Activated CD4-positive, alpha-beta T cell treated with anti-CD3 and anti-CD28 coated beads, Interleukin-2, amount 50 U/mL, for 1 hour (primary cell): Measurements from ENCODE around the gene RHOT1.
"Not testable (repeated sequence)": the region's sequence is repeated elsewhere in the genome, so short reads cannot be mapped to it uniquely, and the experiment has no call there.

ENCODE experiments used
- DNase-seq: peaks from one replicate; pipeline ENCODE4 v3.0.0-alpha.2; 2020

Gene RHOT1

DNA sequence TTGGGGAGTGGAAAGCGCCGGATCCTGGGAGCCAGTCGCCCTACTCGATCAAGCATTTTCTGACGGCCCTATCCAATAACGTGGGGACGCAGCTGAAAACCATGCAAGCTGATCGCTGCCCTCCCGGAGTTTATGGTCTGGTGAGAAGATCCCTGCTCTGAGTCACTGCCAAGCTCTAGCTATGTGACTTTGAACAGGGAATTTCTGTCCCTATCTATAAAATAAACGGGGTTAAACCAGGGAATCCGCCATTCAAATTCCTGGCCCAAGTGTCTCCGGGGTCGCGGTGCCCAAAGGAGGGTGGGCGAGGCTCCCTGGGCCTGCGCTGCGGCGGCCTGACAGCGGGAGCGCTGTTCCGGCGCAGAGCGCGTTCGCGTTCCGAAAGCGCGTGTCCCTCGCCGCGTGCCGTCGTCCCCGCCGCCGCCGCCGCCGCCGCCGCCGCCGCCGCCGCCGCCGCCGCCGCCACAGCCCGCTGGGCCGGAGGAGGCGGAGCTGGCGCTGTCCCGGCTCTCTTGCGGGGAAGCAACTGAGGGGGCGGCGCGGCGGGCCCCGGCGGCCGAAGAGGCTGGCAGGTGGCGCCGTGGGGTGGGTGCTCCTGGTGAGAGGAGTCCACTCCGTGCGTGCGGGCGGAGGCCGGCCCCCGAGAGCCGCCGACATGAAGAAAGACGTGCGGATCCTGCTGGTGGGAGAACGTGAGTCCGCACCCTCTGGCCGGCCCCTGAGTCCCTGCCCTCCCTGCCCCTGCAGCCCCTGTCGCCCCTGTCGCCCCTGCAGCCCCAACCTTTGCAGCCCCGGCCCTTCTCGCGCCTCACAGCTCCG lies at the start of gene RHOT1:
RHOT1 (plus strand) TSS at position 465 of the 819 bp plus-strand sequence; CDS start at position 656, 191 bp downstream.
- DNase-seq, result peak; percentile 68

DNA sequence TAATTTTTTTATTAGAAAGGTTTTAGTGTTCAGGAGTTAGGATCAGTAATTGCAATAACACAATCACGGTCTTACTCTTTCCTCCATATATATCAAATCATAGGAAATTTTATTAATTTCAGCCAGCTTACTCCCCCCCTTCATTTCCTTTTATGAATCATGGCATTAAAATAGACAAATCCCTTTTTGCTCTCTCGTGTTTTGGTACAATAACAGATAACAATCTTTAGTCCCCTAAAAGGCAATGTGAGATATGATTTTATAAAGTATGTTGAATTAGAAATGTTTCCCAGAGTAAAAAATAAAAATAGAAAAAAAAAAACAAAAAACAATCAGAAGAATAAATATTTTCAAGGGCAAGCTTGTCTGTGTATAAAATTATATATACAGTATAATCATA lies 42.6 kb upstream of the RHOT1 start:
- DNase-seq, result no peak

DNA sequence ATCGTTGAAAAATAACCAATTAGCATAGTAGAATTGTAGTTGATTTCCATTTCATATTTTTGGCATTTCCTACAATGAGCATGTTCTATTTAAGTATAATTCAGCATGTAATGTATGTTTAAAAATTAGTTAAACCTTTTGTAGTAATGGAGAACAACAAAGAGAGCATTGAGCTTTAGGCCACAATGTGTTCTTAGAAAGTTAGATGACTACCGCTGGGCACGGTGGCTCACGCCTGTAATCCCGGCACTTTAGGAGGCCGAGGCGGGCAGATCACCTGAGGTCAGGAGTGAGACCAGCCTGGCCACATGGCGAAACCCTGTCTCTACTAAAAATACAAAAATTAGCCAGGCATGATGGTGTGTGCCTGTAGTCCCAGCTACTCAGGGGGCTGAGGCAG lies 42.0 kb upstream of the RHOT1 start:
- DNase-seq, result not testable (repeated sequence)

DNA sequence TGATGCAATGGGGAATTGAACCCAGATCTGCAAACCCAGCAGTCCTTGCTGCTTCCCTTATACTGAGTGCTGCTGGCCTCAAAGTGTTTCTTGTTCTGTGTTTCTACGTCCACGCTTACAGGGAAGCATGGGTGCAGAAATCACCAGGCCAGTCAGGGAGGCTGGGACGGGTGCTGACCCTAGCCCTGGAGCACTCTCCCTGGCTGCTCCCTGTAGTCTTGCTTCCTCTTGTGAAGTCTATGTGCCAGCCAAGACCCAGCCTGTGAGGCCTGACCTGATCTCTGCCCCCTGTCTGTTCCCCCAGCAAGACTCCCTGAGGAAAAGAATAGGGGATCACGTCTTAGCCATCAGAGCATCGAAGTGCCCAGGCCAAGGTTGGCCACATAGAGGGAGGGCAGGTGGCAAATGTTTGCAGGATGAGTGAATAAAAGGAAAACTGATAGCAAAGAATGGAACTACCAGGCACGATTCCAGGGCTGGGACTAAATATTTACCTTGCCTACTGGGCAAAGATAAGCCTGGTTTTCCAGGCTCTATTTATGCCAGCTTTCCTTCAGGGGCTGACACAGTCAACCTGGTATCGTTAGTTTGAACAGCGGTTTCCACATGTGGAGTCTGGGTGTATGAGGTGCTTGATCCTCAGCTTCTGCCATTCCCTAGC lies 41.2 kb upstream of the RHOT1 start:
- no peak for DNase-seq

DNA sequence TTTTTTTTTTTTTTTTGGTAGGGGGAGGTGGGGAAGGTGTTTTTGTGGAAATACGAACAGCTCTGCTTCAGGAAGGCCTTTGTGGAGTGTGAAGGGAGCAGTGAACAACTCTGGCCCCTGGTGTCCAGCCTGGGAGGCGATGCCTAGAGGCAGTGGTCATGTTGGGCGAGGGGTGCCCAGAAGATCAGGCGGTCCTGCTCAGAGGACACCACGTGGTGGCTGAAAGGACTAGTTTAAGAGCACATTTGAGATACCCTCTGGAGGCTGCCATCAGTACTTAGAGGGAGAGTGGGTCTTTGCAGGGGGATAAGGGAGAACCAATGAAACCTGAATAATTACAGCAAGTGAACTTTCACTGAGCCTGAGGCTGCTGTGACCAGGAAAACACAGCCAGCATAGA lies 40.1 kb upstream of the RHOT1 start:
- DNase-seq, result no peak

DNA sequence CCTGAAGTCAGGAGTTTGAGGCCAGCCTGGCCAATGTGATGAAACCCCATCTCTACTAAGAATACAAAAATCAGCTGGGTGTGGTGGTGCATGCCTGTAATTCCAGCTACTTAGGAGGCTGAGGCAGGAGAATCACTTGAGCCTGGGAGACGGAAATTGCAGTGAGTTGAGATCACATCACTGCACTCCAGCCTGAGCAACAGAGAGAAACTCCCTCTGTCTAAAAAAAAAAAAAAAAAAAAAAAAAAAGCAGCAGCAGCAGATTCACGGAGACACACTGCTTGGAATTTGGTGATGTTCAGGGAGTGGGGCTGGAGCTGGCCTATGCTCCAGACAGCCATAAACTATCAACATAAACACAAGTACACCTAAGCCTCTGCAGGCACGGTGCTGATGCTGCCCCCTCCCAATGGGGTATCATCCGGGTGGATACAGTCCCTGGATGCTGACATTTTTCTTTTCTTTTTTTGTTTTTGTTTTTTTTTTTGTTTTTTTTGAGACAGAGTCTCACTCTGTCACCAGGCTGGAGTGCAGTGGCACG lies 39.6 kb upstream of the RHOT1 start:
- no peak for DNase-seq

DNA sequence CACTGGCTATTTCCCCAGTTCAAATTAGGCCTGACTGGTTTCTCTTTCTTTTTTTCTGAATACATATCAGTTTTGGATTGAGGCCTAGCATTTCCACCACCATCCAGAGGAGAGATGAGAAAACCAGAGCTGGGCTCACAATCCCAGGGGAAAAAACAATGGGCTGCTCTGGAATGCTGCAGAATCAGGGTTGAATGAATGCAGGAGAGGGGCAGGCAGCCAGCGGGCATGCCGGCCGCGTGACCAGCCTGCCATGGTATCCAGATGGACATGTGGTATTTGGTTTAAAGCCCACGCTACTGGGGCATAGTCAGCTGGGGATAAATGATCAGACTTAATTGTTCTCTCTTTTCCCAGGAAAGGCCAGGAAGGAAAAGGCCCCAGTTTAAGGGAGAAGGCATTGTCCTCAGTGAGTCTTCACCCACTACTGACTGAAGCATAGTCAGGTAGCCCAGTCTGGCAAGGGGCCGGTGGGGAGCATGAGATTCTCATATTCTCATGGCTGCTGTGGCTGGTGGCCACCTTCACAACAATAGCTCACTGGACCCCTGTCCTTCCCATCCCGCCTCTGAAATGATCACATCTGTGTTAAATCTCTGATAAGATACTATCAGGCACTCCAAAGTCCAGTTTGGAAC lies 38.7 kb upstream of the RHOT1 start:
- no peak for DNase-seq

DNA sequence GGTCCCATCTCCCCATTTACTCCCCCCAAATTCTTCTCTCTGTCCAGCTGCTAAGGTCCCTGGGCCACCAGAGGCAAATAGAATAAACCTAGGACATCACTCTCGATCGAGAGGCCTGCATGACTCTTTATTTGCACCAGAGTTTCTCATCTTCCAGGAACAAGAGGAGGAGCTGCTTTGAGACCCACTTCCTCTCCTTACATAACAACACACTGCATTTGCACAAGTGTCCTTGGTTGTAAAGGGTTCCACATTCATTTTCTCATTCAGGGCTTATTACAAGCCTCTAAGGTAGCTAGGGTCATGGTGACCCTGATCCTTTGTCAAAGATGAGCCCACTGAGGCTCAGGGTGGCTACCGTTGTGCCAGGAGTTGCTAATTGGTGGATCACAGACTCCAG lies 38.1 kb upstream of the RHOT1 start:
- no peak for DNase-seq

DNA sequence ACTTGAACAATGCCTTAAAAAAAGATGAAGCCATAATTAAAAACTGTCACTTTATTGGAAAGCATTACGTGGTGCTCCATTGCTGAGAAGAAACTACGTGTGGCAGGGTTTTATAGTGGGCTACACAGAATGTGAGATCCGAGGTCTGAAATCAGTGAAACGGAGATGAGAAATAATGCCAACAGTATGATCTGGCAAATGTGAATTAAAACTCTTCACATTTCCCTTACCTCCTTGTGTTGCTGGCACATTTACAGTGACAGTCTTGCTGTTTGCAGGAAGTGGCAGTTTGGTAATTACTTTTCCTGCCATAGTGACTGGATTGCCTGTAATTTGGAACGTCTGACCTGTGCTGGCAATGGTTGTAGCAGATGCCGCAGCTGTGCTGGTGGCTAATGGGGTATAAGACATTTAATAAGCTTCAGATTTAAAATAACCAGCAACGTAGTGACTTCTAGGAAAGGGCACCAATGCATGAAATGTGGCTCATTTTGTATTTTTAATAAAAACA lies 35.8 kb upstream of the RHOT1 start:
- not testable (repeated sequence) for DNase-seq

DNA sequence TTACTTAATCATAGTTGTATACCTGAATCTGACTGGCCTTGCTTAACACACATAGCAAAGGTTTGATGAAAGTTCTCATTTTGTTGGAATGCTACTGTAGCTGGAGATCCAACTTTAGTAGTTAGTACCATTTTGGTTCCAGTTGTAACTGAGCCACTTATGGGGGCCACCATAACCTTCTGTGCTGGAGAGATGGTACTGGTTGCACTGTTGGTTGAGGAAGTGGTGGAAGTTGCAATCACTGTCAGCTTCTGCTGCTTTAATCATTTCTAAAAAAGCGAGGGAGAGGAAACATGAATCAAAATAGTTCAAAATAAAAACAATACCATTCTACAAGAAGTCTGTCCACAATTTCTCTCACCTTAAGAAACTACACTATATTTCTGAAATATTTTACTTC lies 35.1 kb upstream of the RHOT1 start:
- DNase-seq, result not testable (repeated sequence)

DNA sequence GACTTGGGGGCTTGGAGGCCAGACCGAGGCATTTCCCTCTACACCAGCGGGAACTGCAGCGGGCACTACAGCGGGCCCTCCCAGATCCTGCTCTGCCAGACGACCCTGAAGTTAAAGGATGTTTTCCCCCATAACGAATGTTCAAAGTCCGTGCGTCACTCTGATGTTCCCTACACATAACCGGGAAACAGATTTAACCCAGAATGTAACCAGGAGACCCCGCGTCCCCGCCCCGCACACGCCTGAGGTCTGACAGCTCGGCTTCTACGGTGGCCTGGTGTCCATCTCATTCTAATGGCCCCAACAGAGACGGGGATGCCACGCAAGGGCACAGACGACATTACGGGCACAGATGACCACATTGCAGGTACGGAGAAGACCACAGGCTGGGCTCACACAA lies 31.7 kb upstream of the RHOT1 start:
- DNase-seq, result no peak

DNA sequence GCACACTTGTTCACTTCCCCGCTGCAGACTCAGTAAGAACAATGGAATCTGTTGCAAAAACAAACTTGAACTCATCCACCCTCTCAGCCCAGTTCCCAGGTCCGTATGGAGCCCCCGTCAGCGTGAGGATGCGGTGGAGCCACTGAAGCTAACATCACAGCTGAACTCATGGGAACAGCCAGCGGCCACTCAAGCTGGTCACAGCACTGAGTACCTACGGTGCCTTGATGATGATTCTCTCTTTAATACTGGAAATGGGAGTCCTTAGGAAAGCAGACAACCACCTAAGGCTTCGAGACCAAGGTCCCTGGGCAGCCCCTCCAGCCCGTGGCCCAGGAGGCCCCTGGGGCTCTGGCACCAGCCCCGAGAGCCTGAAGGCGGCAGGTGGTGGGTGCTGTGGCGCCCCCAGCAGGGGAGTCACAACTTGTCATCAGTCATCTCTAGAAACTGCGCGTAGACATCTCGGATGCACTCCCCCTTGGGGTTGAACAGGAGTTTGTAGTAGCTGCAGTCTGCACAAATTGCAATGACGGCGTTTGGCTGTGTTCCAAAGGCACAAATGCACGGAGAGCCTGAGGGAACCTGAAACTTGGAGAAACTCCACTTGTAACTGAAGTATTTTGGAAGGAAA lies 31.0 kb upstream of the RHOT1 start:
- peak; percentile 19 for DNase-seq

DNA sequence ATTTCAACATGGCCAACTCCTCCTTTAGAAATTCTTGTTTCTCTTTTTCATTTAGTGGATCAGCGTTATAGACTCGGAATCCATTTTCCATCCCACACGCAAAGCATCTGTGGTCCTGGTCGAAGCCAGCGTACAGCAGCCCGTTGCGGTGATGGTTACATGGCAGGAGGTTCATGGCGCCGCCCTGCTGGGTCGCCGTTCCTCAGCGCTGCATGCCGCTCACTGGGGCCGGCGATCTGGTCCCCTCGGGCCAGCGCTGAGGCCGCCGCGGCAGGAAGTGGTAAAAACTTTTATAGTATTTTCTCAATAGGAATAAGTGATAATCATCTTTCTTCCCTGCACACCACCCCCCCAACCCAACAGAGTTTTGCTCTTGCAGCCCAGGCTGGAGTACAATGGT lies 29.9 kb upstream of the RHOT1 start:
- no peak for DNase-seq

DNA sequence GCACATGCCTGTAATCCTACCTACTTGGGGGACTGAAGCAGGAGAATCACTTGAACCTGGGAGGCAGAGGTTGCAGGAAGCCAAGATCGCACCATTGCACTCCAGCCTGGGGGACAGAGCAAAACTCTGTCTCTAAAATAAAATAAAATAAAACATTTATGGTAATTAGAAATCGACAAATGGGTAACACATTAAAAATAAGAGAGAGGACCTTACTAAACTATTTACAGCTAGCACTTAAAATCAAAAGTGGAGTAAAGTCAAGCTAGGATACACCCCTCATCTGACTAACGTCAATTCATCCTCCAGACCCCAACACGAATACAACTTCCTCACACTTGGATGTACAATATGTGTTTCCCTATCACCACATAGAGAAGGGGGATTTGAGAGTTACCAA lies 27.8 kb upstream of the RHOT1 start:
- no peak for DNase-seq

DNA sequence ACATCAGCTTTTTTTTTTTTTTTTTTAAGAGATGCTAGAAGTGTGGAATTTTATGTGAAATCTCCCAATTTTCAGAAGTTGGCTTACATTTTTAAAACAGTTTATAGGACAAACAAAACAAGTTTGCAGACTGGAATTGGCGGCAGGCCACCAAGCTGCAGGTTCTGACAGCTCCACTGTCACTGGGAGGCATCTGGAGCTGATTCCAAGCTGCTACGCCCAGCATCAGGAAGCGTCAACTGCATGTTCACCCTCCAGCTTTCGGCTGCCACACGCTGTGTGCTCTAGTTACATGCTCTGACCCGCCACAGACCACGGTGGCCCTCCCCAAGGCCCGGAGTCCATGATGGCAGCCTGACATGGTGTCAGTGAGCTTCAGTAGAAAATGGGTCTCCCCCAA lies 26.8 kb upstream of the RHOT1 start:
- DNase-seq, result not testable (repeated sequence)

DNA sequence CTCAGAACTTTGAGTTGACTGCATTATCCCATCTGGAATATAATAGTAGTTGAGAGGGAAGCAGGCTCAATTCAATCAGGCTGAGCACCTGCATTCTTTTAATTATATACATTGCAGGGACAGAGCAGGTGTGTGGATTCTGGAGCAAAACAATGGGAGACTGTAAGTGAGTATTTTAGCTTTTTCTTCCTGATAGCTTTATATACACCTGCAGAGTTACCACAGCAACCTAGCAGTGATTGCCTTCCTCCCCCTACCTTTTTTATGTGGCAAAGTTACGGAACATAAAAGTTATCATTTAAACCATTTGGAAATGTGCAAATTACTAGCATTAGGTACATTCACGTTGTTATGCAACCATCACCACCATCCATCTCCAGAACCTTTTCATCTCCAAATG lies 25.4 kb upstream of the RHOT1 start:
- DNase-seq, result no peak

DNA sequence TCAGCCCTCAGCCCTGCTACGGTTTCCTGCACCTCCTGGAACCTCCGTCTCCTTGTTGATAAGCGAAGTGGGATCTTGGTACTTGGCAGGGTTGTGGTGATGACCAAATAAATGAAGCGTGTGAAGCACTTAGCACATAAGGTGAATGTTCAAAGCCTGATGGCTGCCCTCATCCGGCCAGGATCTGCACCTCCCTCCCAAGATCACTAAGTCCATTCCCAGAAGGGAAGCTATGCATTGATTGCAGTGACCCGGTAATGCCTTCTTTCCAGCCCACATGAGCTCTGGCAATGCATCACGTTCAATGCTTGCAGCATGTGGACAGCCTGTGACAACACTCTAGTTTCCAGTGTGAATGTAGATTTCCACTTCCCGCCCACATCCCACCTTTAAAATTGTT lies 24.9 kb upstream of the RHOT1 start:
- DNase-seq, result no peak

DNA sequence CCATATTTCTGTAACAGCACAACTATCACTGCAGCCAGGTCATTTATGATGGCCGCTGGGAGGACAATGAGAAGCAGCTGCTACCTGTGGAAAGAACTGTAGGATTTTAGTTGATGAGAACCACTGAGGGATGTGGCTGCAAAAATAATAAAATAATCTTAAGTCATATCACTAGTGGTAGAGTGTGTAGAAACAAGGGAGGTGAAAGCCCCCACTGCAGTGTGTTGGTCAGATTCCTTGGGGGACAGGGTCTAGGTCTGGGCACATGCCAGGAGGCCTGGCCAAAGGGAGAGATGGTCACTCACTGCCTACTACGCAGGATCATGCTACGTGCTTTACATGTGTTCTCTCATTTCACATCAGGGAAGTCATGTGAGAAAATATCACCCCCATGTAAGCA lies 24.2 kb upstream of the RHOT1 start:
- not testable (repeated sequence) for DNase-seq

DNA sequence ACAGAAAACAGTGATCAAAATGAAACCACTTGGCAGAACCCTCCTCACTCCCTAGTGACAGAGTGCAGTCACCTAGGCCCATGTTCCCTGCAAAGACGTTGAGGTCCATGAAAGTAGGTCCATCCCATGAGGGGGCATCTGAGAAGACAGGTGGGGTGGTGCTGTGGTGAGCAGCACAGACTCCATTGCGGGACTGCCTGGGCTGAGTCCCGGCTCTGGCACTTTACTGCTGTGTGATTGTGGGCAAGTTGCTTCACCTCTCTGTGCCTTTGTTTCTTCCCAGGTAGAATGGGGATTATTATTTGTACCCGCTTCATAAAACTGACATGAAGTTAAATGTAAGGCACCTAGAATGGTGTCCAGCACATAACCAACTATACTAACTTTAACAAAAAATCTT lies 23.5 kb upstream of the RHOT1 start:
- no peak for DNase-seq

DNA sequence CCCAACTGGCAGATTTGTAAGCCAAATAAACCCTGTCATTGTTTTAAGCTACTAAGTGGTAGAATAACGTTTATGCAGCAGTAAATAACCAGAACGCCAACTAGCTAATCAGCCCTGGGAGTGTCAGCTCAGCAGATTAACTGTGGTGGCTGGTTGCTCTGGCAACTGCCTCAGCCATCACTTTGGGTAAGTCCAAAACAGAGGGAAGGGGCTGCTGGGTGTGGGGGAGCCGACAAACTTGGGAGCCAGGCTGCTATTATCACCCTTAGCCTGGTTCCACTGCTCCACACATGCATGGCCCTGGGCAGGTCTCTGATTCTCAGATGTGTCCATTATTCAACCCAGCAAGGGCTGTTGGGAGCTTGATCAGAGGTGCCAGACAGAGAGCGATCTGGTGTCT lies 22.2 kb upstream of the RHOT1 start:
- no peak for DNase-seq

DNA sequence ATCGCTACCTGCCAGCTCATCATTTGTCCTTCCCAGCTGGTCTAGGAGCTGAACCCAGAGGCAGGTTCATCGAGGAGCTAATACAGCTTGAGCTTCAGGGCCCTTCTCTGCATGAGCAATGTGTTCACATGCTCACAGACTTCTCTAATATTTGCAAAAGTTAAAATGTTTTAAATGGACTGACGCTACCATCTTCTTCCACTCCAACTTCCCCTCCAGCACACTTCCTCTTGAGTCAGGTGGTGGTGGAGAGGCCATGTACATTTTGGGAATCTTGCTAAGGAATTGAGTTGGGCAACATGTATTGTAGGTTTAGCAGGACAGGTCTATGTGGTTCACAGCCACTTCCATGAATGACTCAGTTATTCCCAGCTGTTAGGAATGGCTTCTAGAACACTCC lies 21.6 kb upstream of the RHOT1 start:
- DNase-seq, result no peak

DNA sequence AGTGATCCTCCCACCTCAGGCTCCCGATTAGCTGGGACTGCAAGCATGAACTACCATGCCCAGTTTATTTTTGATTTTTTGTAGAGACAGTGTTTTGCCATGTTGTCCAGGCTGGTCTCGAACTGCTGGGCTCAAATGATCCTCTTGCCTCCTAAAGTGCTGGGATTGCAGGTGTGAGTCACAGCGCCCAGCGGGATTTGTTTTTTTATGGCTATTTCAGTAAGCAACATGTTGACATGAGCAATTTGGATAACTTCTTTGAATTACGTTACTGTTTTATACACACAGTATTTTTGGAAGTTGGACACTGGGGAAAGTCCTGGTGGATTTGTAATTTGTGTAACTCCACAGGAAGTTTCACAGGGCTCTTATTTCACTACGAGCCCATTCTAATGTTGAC lies 18.5 kb upstream of the RHOT1 start:
- no peak for DNase-seq
